Esophagus muscularis mucosa (tissue), 4 donors: ENCODE data around the gene RNF141. TPM values are rescaled to one million over a fixed set of nuclear protein-coding genes. Genes with fewer than 3 reads are reported as not detected.

Source experiments
- DNase-seq: peaks from one replicate; pipeline ENCODE4 v3.0.0-alpha.2; 2017; ENCODE audit errors: extremely low spot score
- H3K27ac ChIP-seq, 4 donors: fragments of 200-600 bp; sonication (generic); replicated peaks in 1 of 4; 1 replicate in 3 of 4; 2 replicates in 1 of 4; pipeline ENCODE4 v1.5.1; 2016 to 2019; ENCODE audit warnings: mild to moderate bottlenecking in 1 of 4
- H3K27me3 ChIP-seq, 4 donors: fragments of 200-600 bp; sonication (generic); one replicate each; pipeline versions ENCODE4 v1.5.1 to v1.6.0; 2016 to 2019
- H3K36me3 ChIP-seq, 4 donors: fragments of 200-600 bp; sonication (generic); one replicate each; pipeline ENCODE4 v1.5.1; 2016 to 2019
- H3K4me1 ChIP-seq, 4 donors: fragments of 200-600 bp; sonication (generic); one replicate each; pipeline ENCODE4 v1.5.1; 2016 to 2019
- H3K4me3 ChIP-seq, 4 donors: fragments of 200-600 bp; sonication (generic); 1 replicate in 2 of 4; 2 replicates in 2 of 4; pipeline ENCODE4 v1.5.1; 2016 to 2019; ENCODE audit warnings: mild to moderate bottlenecking in 4 of 4, moderate library complexity in 1 of 4
- H3K9me3 ChIP-seq, 4 donors: fragments of 200-600 bp; sonication (generic); 1 replicate in 3 of 4; 2 replicates in 1 of 4; pipeline ENCODE4 v1.5.1; 2016 to 2019
- CTCF ChIP-seq, 3 experiments: fragments of 200-600 bp in 2 of 3; fragments of 450-650 bp in 1 of 3; sonication (generic) in 2 of 3; IDR thresholded peaks; one replicate each; pipeline ENCODE4 v1.5.1; 2017 to 2019; ENCODE audit warnings: antibody characterized with exemption in 3 of 3, mild to moderate bottlenecking in 2 of 3, moderate library complexity in 1 of 3
- EP300 ChIP-seq: sonication (generic); formaldehyde crosslinking; IDR thresholded peaks from one replicate; pipeline ENCODE4 v1.6.1; 2017; ENCODE audit warnings: antibody characterized with exemption
- POLR2A ChIP-seq: fragments of 450-650 bp; IDR thresholded peaks from one replicate; pipeline ENCODE4 v1.6.1; 2017; ENCODE audit warnings: antibody characterized with exemption, moderate library complexity, mild to moderate bottlenecking, low read depth
- POLR2AphosphoS5 ChIP-seq, 2 donors: sonication (generic); formaldehyde crosslinking; IDR thresholded peaks; one replicate each; pipeline ENCODE4 v1.6.1; 2017; ENCODE audit warnings: antibody characterized with exemption in 2 of 2
- WGBS: methylation state at CpG from one replicate; pipeline ENCODE4 v1.1.5; 2018; 5-methylcytosine and 5-hydroxymethylcytosine counted together
- intact Hi-C: fragments of 100-400 bp; cut with DNase I; formaldehyde crosslinking; loops from one replicate; pipeline ENCODE4 v1.15.1; 2023
- total RNA-seq, 4 donors: library from RNA; depleted of rRNA; stranded (reverse); fragments of >200 nt; gene quantifications; one replicate each; pipeline versions ENCODE4 v1.1.0 to v1.2.1, GENCODE V29; 2016

RNF141 gene
- total RNA-seq, 4 donors from 2014 or later, result 24.1 to 39.3 (median 34.9) TPM

GRCh38 chr11:10565493-10565892 is 24.5 kb upstream of the RNF141 start:
- H3K36me3 ChIP-seq, result no peaks in the 10 kb centered on the region
- 83% methylated on average over 4 of the region's 4 CpGs for WGBS
- H3K27ac ChIP-seq, result peak overlapping the region in 1 of 4 donors; percentile 28
- no peaks in the 10 kb centered on the region for H3K27me3 ChIP-seq
- TF ChIP-seq EP300 (no peak), CTCF (IDR thresholded peaks at IDR 0.05) (no peak), POLR2AphosphoS5 (IDR thresholded peaks at IDR 0.05) (no peak), POLR2A (no peak)
- peaks cover 0 to 13% (median 7%) of the 10 kb centered on the region in 4 donors for H3K4me1 ChIP-seq
- intact Hi-C loops, result loop anchor here (2.0 kb wide), 1 partner anchor 169 kb away; no protein-coding TSS in a partner anchor
- H3K9me3 ChIP-seq, result no peaks in the 10 kb centered on the region
- H3K4me3 ChIP-seq, result peak overlapping the region; percentile 11 to 29 (median 20)
- DNase-seq, result no peak

DNA sequence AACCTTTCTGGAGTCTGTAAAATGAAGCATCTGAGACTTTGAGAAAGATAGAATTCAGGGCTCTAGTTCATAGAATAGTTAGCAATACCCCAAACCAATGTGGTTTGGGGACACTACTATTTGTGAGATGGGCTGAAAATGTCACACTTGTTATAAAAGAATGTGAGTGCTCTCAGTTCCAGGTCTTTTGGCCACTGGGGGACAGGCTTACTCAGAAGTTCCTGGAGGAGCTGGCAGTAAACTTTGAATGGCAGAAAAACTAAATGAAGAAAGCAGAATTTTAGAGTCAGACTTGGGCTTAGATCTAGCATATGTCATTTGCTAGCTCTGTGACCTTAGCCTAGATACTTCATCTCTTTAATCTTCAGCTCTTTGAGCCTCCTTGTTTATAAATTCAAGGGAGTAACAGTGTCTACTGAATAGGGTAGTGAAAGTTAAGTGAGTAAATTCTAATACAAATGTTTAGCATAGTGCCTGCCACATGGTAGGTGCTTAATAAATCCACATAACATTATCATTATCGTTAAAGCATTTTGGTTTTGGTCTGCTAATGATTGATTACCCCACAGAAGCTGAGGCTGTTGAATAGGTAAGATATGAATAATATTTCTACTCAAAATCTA is 23.8 kb upstream of the RNF141 start:
- H3K9me3 ChIP-seq, result no peaks in the 10 kb centered on the region
- WGBS, result 70% methylated on average over 1 of the region's 1 CpG
- TF ChIP-seq POLR2A (no peak), CTCF (IDR thresholded peaks at IDR 0.05) (peak; percentile 50 to 70 (median 60))
- no peak overlapping the region for H3K27ac ChIP-seq
- no peaks in the 10 kb centered on the region for H3K36me3 ChIP-seq
- peak overlapping the region in 2 of 4 donors; percentile 14 to 27 for H3K4me3 ChIP-seq
- DNase-seq, result no peak
- intact Hi-C loops, result loop anchor here (2.0 kb wide), 1 partner anchor 170 kb away; no protein-coding TSS in a partner anchor
- peaks cover 0 to 8% (median 6%) of the 10 kb centered on the region in 4 donors for H3K4me1 ChIP-seq
- H3K27me3 ChIP-seq, result no peaks in the 10 kb centered on the region

DNA sequence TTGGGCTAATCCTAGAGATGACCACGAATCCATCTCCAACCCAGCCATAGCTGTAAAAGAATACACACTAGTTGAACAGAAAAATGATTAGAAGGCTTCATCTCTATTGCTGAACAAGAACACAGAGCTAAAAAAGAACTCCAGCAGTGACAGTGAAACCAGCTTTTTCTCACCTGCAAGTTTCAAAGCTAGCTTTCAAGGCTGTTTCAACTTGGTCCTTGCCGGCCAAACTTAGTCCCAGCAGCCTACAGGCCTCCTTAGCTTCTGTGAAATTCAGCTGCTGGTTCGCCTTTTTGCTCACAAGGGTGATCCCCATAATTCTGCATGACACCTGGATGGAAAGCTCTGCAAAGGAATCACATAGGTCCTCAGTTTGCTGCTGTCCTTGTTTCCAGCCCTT is 23.0 kb upstream of the RNF141 start:
- TF ChIP-seq POLR2AphosphoS5 (IDR thresholded peaks at IDR 0.05) (no peak), EP300 (no peak), CTCF (IDR thresholded peaks at IDR 0.05) (no peak), POLR2A (no peak)
- no peak for DNase-seq
- no peaks in the 10 kb centered on the region for H3K27me3 ChIP-seq
- H3K4me1 ChIP-seq, result peaks cover 0 to 5% (median 4%) of the 10 kb centered on the region in 4 donors
- 79% methylated on average over 3 of the region's 3 CpGs for WGBS
- no peak overlapping the region for H3K27ac ChIP-seq
- intact Hi-C loops, result loop anchor here (2.0 kb wide), 1 partner anchor 171 kb away; no protein-coding TSS in a partner anchor
- H3K9me3 ChIP-seq, result no peaks in the 10 kb centered on the region
- H3K36me3 ChIP-seq, result no peaks in the 10 kb centered on the region
- H3K4me3 ChIP-seq, result peak overlapping the region in 1 of 4 donors; percentile 14

DNA sequence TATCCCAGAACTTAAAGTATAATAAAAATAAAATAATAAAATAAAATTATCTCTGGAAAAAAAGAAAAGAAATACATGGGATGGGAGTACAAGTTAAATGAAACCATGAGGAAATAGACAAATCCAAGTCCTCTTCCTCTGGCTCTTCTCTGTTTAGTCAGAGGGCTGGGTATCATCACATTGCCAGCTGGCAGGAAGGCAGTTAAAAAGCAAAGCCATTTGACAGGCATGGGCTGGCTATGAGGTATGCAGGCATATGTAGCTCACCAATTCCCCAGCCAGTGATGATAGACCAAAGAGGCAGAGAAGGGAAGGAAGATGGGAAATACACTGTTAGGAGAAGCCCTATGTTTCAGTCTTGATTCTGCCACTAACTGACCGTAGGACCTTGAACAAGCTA is 21.0 kb upstream of the RNF141 start:
- Histone ChIP-seq H3K4me1 (peaks cover 0 to 5% (median 4%) of the 10 kb centered on the region in 4 donors), H3K27ac (no peak overlapping the region), H3K4me3 (no peak overlapping the region), H3K9me3 (no peaks in the 10 kb centered on the region), H3K27me3 (no peaks in the 10 kb centered on the region), H3K36me3 (no peaks in the 10 kb centered on the region)
- TF ChIP-seq POLR2AphosphoS5 (IDR thresholded peaks at IDR 0.05), result no peak
- no peak for TF ChIP-seq CTCF (IDR thresholded peaks at IDR 0.05)
- WGBS, result 93% methylated on average over 1 of the region's 1 CpG
- DNase-seq, result no peak
- intact Hi-C loops, result no loop called here
